Endothelial cell of umbilical vein (primary cell): ENCODE measurements around the gene JHY.

Experiments used
- EZH2 ChIP-seq: IDR thresholded peaks from 2 replicates; pipeline ENCODE4 v1.6.1; 2012; ENCODE audit warnings: borderline replicate concordance, low read depth, mild to moderate bottlenecking, moderate library complexity, low read length, inconsistent platforms; ENCODE audit not compliant: severe bottlenecking
- POLR2A ChIP-seq: IDR thresholded peaks from 2 replicates; pipeline ENCODE4 v1.6.1; 2012; ENCODE audit warnings: low read depth, mild to moderate bottlenecking, control low read depth, low read length
- TF ChIP-seq, protein P1 (sequence below): IDR thresholded peaks from 2 replicates; pipeline ENCODE4 v1.6.1; 2011; ENCODE audit not compliant: insufficient read depth, insufficient read length
- TF ChIP-seq, protein P2 (sequence below), 2 donors: IDR thresholded peaks; 1 replicate in 1 of 2; 2 replicates in 1 of 2; pipeline ENCODE4 v1.5.1; 2011; ENCODE audit warnings: low read length in 2 of 2, mild to moderate bottlenecking in 2 of 2, moderate library complexity in 2 of 2, control low read depth in 1 of 2, inconsistent platforms in 1 of 2, low read depth in 1 of 2; ENCODE audit not compliant: insufficient read depth in 1 of 2; ENCODE audit errors: extremely low read depth in 1 of 2

- TF ChIP-seq, protein P1, sequence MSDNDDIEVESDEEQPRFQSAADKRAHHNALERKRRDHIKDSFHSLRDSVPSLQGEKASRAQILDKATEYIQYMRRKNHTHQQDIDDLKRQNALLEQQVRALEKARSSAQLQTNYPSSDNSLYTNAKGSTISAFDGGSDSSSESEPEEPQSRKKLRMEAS, result no peak
- TF ChIP-seq, protein P2, sequence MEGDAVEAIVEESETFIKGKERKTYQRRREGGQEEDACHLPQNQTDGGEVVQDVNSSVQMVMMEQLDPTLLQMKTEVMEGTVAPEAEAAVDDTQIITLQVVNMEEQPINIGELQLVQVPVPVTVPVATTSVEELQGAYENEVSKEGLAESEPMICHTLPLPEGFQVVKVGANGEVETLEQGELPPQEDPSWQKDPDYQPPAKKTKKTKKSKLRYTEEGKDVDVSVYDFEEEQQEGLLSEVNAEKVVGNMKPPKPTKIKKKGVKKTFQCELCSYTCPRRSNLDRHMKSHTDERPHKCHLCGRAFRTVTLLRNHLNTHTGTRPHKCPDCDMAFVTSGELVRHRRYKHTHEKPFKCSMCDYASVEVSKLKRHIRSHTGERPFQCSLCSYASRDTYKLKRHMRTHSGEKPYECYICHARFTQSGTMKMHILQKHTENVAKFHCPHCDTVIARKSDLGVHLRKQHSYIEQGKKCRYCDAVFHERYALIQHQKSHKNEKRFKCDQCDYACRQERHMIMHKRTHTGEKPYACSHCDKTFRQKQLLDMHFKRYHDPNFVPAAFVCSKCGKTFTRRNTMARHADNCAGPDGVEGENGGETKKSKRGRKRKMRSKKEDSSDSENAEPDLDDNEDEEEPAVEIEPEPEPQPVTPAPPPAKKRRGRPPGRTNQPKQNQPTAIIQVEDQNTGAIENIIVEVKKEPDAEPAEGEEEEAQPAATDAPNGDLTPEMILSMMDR (IDR thresholded peaks at IDR 0.05; ENCODE audit: extremely low read depth in 1 of 2, insufficient read depth in 1 of 2, low read depth in 1 of 2, low read length in 2 of 2), result no peak
- TF ChIP-seq POLR2A (no peak), EZH2 (no peak)
Measured at GRCh38 chr11:122954455-122954854, 71.9 kb downstream of the JHY start.
